Large intestine (tissue), 3 donors: ENCODE data around the gene ELAC2. TPM values are rescaled to one million over a fixed set of nuclear protein-coding genes. Genes with fewer than 3 reads are reported as not detected.
"Not testable (repeated sequence)": the region's sequence is repeated elsewhere in the genome, so short reads cannot be mapped to it uniquely, and the experiment has no call there.

Experiments
- DNase-seq, 2 donors: peaks; one replicate each; pipeline versions ENCODE4 v3.0.0 to v3.0.0-alpha.2; 2013
- H3K27ac ChIP-seq: one replicate; pipeline ENCODE4 v1.5.1; 2013; ENCODE audit warnings: low read length
- H3K27me3 ChIP-seq: 2 replicates; pipeline ENCODE4 v1.6.1; 2013; ENCODE audit warnings: low read length; ENCODE audit not compliant: control insufficient read depth, insufficient read depth
- H3K36me3 ChIP-seq: 2 replicates; pipeline ENCODE4 v1.6.1; 2013; ENCODE audit warnings: low read length; ENCODE audit not compliant: control insufficient read depth, insufficient read depth
- H3K4me1 ChIP-seq: one replicate; pipeline ENCODE4 v1.6.1; 2013; ENCODE audit warnings: low read length; ENCODE audit not compliant: control insufficient read depth, insufficient read depth
- H3K4me3 ChIP-seq: one replicate; pipeline ENCODE4 v1.5.1; 2013; ENCODE audit warnings: low read length
- H3K9me3 ChIP-seq: one replicate; pipeline ENCODE4 v1.6.1; 2013; ENCODE audit warnings: mild to moderate bottlenecking, low read depth, low read length, moderate library complexity; ENCODE audit not compliant: control insufficient read depth
- WGBS: methylation state at CpG from one replicate; pipeline ENCODE4 v1.1.5; 2013; ENCODE audit warnings: low lambda C conversion rate; ENCODE audit not compliant: insufficient coverage; 5-methylcytosine and 5-hydroxymethylcytosine counted together
- polyA plus RNA-seq: library from polyadenylated mRNA; unstranded; fragments of 120-200 nt; gene quantifications from one replicate; pipeline ENCODE4 v1.2.1, GENCODE V29; 2013

Gene ELAC2
- polyA plus RNA-seq, 1 donor = 48.2 TPM

DNA sequence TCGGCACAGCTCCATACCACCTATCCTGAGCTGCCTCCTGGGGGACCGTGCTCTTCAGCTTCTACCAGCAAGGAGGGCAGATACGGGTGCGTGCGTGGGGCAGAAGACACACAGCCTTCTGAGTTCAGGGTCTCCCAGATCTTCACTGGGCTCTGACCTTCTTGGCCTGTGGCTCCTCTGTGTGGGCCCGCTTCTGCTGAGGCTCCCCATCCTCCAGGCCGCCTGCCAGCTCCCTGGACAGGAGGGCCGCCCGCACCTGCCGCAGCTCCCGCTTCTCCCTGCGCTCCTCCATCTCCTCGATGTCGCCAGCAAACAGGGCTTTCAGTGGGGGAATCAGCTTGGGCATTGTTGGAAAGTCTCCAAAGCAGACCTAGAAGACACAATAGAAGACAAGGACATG, 25.2 kb downstream of the ELAC2 start:
- Histone ChIP-seq H3K4me3 (no peak overlapping the region), H3K36me3 (peaks cover 77% of the 10 kb centered on the region), H3K9me3 (no peaks in the 10 kb centered on the region), H3K4me1 (no peaks in the 10 kb centered on the region), H3K27ac (no peak overlapping the region), H3K27me3 (no peaks in the 10 kb centered on the region)
- no peak for DNase-seq
- WGBS = no CpG with 5 or more reads among the region's 14 CpGs

DNA sequence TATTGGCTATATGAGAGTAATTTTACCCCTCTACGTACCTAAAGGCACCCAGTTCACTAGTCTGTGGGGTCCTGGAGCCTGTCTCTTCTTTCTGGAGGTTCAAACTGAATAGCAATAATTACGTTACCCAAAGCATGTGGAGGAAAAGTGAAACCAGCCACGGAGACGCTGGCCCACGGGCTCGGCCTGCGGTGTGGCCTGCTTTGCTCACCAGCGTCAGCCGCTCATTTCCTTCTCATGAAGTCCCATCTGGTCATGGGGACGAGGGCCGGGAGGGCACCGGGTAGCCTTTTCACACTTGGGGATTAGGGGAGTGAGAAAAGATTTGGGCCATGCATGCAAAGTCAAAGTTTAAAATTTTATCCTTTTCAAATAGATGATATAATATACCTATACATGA, 26.9 kb downstream of the ELAC2 start:
- Histone ChIP-seq H3K27me3 (no peaks in the 10 kb centered on the region), H3K4me1 (no peaks in the 10 kb centered on the region), H3K27ac (no peak overlapping the region), H3K9me3 (no peaks in the 10 kb centered on the region), H3K4me3 (no peak overlapping the region), H3K36me3 (peaks cover 61% of the 10 kb centered on the region)
- no CpG with 5 or more reads among the region's 12 CpGs for WGBS
- DNase-seq = no peak

DNA sequence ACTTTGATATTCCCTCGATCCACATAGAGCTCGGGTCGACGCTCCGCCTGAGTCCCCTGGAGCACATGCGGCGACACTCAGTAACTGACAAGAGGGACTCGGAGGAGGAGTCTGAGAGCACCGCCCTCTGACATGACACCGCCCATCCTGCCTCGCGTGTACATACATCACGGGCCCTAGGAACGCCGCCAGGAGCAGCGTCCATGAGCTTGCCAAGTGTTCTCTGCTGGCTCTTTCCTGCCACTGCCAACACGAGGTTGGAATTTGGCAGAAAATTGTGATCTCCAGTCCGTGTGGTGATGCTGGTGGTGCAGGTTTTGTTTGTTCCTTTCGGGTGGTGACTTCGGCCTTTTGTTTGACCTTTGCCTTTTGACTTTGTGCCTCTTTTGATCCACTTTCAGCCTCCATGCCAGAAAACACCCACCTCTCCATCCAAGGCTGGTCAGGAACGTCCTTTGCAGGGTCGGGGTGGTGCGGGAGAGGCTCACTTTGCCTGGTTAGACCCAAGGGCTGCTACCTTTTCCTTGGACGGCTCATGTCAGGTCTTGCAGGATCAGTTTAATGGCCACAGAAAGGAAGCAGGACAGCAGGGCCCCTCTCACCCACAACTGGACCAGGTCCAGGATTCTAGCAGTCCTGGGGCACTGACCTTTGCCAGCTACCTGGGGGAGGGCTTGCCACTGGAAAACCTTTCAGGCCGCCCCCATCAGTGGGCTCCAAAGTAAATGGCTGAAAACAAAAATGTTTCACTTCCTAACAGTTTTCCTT, 27.6 kb downstream of the ELAC2 start:
- Histone ChIP-seq H3K4me1 (no peaks in the 10 kb centered on the region), H3K9me3 (no peaks in the 10 kb centered on the region), H3K4me3 (no peak overlapping the region), H3K27me3 (no peaks in the 10 kb centered on the region), H3K36me3 (peaks cover 54% of the 10 kb centered on the region), H3K27ac (no peak overlapping the region)
- no CpG with 5 or more reads among the region's 25 CpGs for WGBS
- no peak for DNase-seq

DNA sequence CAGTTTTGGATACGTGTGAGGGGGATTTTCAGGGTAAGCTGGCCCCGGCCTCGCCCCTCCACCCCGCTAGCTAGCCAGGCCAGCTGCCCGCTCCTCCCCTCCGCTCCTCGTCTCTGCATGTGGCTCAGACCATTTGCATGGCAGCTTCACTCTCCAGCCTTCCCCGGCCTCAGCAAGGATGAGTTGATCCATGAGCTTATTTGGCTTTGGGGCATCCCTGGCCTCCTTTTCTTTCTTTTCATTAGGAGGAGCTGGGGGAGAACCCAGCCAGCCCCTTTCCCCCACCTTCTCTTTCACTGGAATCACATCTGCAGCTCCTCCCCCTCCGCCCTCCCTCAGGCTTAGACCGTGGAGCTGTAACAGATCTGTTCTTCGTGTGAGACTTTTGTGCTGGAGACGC, 30.7 kb downstream of the ELAC2 start:
- no peaks in the 10 kb centered on the region for H3K9me3 ChIP-seq
- no peak overlapping the region for H3K27ac ChIP-seq
- DNase-seq = no peak
- no CpG with 5 or more reads among the region's 12 CpGs for WGBS
- H3K27me3 ChIP-seq = no peaks in the 10 kb centered on the region
- no peaks in the 10 kb centered on the region for H3K4me1 ChIP-seq
- H3K36me3 ChIP-seq = peaks cover 23% of the 10 kb centered on the region
- H3K4me3 ChIP-seq = no peak overlapping the region

DNA sequence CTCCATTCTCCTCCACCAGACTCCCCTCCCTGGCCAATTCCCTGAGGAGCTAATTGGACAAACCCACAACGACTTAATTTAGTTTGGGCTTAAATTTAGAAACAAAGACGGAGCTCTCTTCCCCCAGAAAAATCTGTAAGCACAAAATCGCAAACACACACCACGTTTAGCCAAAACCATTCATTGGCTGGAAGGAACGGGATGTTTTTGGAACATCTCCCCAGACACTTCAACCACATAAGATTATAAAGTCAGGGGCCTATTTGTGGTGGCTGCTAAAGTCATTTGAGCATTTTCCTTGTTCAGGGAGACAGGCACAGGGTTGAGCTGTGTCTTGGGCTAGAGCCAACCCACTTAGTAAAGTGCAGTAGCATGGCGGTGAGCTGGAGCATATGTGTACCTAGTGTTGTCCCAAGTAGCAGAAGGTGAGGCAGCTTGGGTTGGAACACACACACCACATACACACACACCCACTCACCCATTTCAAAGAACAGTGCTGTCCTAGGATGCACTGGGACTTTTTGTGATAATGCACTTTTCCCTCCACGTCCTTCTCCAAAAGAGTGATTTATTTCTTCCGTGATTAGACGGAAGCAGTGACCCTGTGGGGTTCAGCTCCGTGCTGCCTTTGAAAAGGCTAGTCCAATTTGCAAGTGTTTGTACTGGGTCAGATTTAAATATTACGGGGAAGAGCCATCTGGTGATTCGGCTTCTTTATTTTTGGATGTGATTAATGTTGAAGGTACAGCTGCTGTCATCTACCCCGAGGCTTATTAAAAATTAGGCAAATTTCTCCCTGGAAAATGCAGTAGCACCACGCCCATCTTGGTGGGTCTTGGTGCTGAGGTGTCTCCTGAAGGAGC, 32.2 kb downstream of the ELAC2 start:
- no peak for DNase-seq
- Histone ChIP-seq H3K27me3 (no peaks in the 10 kb centered on the region), H3K9me3 (no peaks in the 10 kb centered on the region), H3K4me1 (no peaks in the 10 kb centered on the region), H3K36me3 (peaks cover 14% of the 10 kb centered on the region), H3K27ac (no peak overlapping the region), H3K4me3 (no peak overlapping the region)
- WGBS = 80% methylated on average over 2 of the region's 14 CpGs

DNA sequence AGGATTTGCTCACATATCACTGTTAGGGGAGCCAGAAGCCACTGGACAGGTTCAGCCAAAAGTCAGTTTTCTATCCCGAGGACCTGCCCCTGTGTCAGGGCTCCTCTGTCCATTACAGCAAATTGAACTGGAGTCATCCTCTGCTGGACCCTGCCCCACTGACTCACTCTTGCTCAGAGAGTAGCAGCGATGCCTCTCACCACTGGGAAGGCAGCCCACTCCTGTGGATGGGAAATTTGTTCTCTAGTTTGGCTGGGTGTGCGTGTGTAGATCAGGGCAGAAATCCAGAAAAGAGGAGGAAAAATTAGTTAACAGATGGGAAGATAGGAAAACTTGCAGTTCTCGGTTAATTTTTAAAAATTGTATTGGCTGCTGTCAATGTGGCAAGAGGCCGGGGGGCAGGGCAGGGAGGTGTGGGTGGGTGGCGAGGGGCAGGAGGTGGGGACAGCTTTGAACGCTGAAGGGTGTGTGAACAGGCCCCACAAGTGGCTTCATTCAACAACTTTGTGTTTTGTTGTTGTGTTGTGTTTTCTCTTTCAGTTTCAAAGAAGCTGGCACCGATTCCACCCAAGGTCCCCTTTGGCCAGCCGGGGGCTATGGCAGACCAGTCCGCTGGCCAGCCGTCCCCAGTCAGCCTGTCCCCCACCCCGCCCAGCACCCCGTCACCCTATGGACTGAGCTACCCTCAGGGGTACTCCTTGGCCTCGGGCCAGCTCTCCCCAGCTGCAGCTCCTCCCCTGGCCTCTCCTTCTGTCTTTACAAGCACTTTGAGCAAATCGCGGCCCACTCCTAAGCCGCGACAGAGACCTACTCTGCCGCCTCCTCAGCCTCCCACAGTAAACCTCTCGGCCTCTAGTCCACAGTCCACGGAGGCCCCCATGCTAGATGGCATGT, 33.6 kb downstream of the ELAC2 start:
- no CpG with 5 or more reads among the region's 21 CpGs for WGBS
- peak; percentile 38 to 44 for DNase-seq
- Histone ChIP-seq H3K36me3 (peaks cover under 1% of the 10 kb centered on the region), H3K27ac (no peak overlapping the region), H3K27me3 (no peaks in the 10 kb centered on the region), H3K4me1 (no peaks in the 10 kb centered on the region), H3K9me3 (no peaks in the 10 kb centered on the region), H3K4me3 (no peak overlapping the region)

DNA sequence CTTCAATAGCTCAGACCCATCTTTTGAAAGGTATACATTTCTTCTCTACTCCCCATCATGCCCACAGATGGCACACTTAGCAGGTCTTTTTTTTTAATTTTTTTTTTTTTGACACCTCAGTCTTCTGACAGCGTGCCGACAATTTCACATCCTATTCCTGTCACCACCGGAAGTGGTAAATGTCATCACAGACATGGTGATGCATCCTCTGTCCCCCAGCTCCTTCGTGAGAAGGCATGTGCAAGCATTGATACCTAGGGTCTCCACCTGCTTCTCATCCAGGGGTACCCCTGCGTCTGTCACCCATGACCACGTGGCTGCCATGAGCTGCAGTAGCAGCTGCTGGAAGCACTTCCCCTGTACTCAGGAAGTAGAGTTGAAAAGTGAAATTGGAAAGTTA, 35.6 kb downstream of the ELAC2 start:
- Histone ChIP-seq H3K4me1 (no peaks in the 10 kb centered on the region), H3K27ac (no peak overlapping the region), H3K36me3 (no peaks in the 10 kb centered on the region), H3K4me3 (no peak overlapping the region), H3K27me3 (no peaks in the 10 kb centered on the region), H3K9me3 (no peaks in the 10 kb centered on the region)
- 95% methylated on average over 3 of the region's 6 CpGs for WGBS
- DNase-seq = no peak

DNA sequence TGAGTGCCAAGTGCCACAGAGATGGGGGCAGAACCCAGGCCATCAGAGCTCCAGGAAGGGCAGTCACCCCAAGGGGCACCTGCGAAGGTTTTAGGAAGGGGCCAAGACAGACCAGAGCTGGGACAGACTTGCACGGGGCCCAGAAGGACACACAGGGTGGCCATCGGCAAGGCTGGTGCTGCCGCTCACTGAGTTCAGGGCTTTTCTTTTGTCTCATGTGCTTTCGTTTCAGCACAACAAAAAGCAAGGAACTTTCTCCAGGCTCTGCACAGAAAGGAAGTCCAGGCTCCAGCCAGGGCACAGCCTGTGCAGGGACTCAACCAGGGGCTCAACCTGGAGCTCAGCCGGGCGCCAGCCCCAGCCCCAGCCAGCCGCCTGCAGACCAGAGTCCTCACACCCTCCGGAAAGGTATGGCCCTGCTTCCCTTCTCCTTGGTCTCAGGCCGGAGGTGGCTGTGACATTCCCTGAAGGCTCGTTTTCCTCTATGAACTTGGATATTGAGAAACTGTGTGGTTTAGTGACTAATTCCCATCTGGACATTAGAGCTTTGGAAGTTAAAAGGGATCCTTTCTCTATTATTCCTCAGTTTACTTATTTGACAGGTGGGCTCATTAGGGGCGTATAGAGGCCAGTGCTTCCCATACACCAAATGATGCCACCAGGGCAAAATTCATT, 37.9 kb downstream of the ELAC2 start:
- no peaks in the 10 kb centered on the region for H3K9me3 ChIP-seq
- no CpG with 5 or more reads among the region's 12 CpGs for WGBS
- H3K27me3 ChIP-seq = no peaks in the 10 kb centered on the region
- no peaks in the 10 kb centered on the region for H3K36me3 ChIP-seq
- no peak overlapping the region for H3K4me3 ChIP-seq
- no peaks in the 10 kb centered on the region for H3K4me1 ChIP-seq
- DNase-seq = no peak
- H3K27ac ChIP-seq = no peak overlapping the region

DNA sequence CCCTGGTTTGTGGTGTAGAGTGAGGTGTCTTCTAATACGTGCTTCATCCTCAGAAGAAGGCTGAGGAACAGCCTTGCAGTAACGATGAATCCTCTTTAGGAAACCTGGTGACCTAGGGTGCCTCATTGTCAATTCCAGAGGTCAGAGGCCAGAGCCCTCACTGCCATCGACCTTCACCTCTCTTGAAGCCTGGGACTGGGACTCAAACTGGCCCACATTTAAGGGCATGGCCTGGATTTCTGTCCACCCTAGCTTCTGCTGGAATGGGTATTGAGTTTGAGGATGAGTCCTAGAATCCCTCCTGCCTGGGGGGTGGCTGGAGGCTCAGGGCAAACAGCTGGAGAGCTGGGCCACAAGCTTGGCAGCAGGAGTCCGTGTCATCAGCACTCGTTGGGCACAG, 38.6 kb downstream of the ELAC2 start:
- no peak overlapping the region for H3K27ac ChIP-seq
- H3K36me3 ChIP-seq = no peaks in the 10 kb centered on the region
- no peak for DNase-seq
- H3K4me1 ChIP-seq = no peaks in the 10 kb centered on the region
- WGBS = no CpG with 5 or more reads among the region's 5 CpGs
- H3K4me3 ChIP-seq = no peak overlapping the region
- no peaks in the 10 kb centered on the region for H3K27me3 ChIP-seq
- H3K9me3 ChIP-seq = no peaks in the 10 kb centered on the region

DNA sequence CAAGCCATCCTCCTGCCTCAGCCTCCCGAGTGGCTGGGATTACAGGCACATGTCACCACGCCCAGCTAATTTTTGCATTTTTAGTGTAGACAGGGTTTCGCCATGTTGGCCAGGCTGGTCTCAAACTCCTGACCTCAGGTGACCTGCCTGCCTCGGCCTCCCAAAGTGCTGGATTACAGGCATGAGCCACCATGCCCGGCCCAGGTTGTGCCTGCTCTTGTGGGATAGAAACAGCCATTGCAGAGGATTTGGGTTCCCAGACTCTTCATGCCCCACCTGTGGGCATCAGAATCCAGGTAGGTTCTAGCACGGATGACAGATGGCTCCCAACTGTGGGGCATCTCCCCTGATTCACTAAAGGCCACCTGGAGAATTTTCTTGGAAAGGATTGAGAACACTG, 39.0 kb downstream of the ELAC2 start:
- H3K36me3 ChIP-seq, H3K4me3 ChIP-seq, H3K9me3 ChIP-seq, H3K27ac ChIP-seq, DNase-seq, H3K4me1 ChIP-seq, H3K27me3 ChIP-seq: not testable (repeated sequence)
- WGBS = no CpG with 5 or more reads among the region's 6 CpGs
